Spleen (tissue), 7 donors: ENCODE data around the gene NFIB.

ENCODE experiments used
- CTCF ChIP-seq, 11 experiments: fragments of 200-600 bp in 7 of 11; fragments of 450-650 bp in 4 of 11; sonication (generic) in 4 of 11; IDR thresholded peaks in 8 of 11; conservative IDR thresholded peaks in 3 of 11; 1 replicate in 7 of 11; 2 replicates in 4 of 11; pipeline versions ENCODE4 v1.4.0 to v1.8.0; 2016 to 2021; ENCODE audit warnings: antibody characterized with exemption in 11 of 11, inconsistent platforms in 4 of 11, mild to moderate bottlenecking in 1 of 11
- POLR2A ChIP-seq, 3 donors: fragments of 450-650 bp; IDR thresholded peaks; one replicate each; pipeline ENCODE4 v1.5.1; 2017; ENCODE audit warnings: antibody characterized with exemption in 3 of 3, mild to moderate bottlenecking in 1 of 3
- POLR2AphosphoS5 ChIP-seq, 3 donors: sonication (generic); formaldehyde crosslinking; IDR thresholded peaks; one replicate each; pipeline ENCODE4 v1.5.1; 2017; ENCODE audit warnings: antibody characterized with exemption in 3 of 3
- donor health status: DM: no; HTN: no; CAD: no; lungs with moderate emphysema.
- donor health status: DM: no; HTN: no; CAD: no.
- donor health status: DM: no; HTN: no; CAD: no.

GRCh38 chr9:14140096-14140697 is 173.7 kb downstream of the NFIB start:
- TF ChIP-seq POLR2A (IDR thresholded peaks at IDR 0.05): no peak
- TF ChIP-seq POLR2AphosphoS5 (IDR thresholded peaks at IDR 0.05): no peak
- no peak for TF ChIP-seq CTCF (IDR thresholded peaks at IDR 0.05 in 8 of 11, conservative IDR thresholded peaks at IDR 0.05 in 3 of 11)
